ENCODE results near the gene GARIN3. TPM values are rescaled to one million over a fixed set of nuclear protein-coding genes. Genes with fewer than 3 reads are reported as not detected.

Gene GARIN3
- polyA plus RNA-seq, 4 donors: not detected

DNA sequence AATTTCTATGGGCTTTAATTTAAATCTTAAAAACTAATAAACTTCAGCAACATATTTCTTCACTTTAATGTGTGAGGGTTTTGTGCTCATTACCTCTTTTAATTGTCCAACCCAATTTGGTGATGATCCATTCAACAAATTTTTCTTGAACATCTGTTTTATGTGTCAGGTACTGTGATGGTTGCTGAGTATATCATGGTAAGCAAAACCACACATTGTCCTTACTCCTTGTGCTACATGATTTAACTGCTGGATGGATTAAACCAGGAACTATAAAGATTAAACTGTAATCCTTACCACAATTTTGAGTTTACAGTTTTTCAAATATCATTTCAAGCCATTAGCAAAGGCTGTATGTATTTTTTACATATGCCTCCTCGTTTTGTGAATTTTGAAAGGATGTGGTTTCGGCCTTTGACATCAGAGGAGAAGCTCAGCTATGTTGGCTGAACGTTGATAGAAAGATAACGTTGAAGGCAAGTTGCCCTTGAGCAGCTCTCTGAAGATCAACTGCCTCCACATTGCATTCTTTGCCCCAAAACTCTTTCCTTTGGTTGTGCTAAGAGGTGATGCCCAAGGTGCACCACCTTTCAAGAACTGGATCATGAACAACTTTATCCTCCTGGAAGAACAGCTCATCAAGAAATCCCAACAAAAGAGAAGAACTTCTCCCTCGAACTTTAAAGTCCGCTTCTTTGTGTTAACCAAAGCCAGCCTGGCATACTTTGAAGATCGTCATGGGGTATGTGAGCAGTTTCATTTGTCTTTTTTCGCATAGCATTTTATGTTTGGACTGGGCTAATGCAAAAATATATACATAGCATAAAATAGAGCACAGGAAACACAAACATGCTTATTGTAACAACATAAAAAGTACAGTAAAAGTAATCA lies 14.6 kb upstream of the GARIN3 start, which contains the start of gene ITK:
ITK (plus strand) TSS at position 467 of the 891 bp plus-strand sequence; CDS start at position 605, 138 bp downstream.
- H3K27ac ChIP-seq (ENCODE audit: low read depth in 1 of 3, low read length in 2 of 3): peak within 1 kb of the TSS in 2 of 3 donors; percentile 68 to 79

GRCh38 chr5:157178966-157179365 lies 12.9 kb upstream of the GARIN3 start:
- Histone ChIP-seq H3K4me3 (ENCODE audit: low read depth in 1 of 3, low read length in 3 of 3) (no peak overlapping the region), H3K27me3 (ENCODE audit: control insufficient read depth in 3 of 3, insufficient read depth in 3 of 3, low read length in 3 of 3) (no peaks in the 10 kb centered on the region), H3K27ac (ENCODE audit: low read depth in 1 of 3, low read length in 2 of 3) (peak overlapping the region in 1 of 3 donors; percentile 68), H3K4me1 (ENCODE audit: control insufficient read depth in 3 of 3, insufficient read depth in 2 of 3, low read depth in 1 of 3, low read length in 2 of 3) (no peaks in the 10 kb centered on the region), H3K36me3 (ENCODE audit: control insufficient read depth in 3 of 3, insufficient read depth in 2 of 3, low read depth in 1 of 3, low read length in 3 of 3) (no peaks in the 10 kb centered on the region), H3K9me3 (ENCODE audit: control insufficient read depth in 2 of 2, insufficient read depth in 1 of 2, low read depth in 1 of 2, low read length in 1 of 2) (no peaks in the 10 kb centered on the region)
- WGBS, 3 donors: 55 to 81% (median 66%) methylated on average over 3 of the region's 3 CpGs
- DNase-seq (no peak), FAIRE-seq (no peak)

More for the DNA sequence above, 14.6 kb upstream of the GARIN3 start, which contains the start of gene ITK:
- H3K9me3 ChIP-seq (ENCODE audit: control insufficient read depth in 2 of 2, insufficient read depth in 1 of 2, low read depth in 1 of 2, low read length in 1 of 2): no peaks in the 10 kb centered on the region
- WGBS, 3 donors: 56 to 73% (median 62%) methylated on average over 8 of the region's 8 CpGs
- FAIRE-seq (no peak), DNase-seq (peak in 1 of 2 donors; percentile 56)
- no peaks in the 10 kb centered on the region for H3K4me1 ChIP-seq (ENCODE audit: control insufficient read depth in 3 of 3, insufficient read depth in 2 of 3, low read depth in 1 of 3, low read length in 2 of 3)
- peak within 1 kb of the TSS in 2 of 3 donors; percentile 42 to 49 for H3K4me3 ChIP-seq (ENCODE audit: low read depth in 1 of 3, low read length in 3 of 3)
- H3K27me3 ChIP-seq (ENCODE audit: control insufficient read depth in 3 of 3, insufficient read depth in 3 of 3, low read length in 3 of 3): peaks cover 0 to 2% (median 0%) of the 10 kb centered on the region in 3 donors
- H3K36me3 ChIP-seq (ENCODE audit: control insufficient read depth in 3 of 3, insufficient read depth in 2 of 3, low read depth in 1 of 3, low read length in 3 of 3): no peaks in the 10 kb centered on the region

DNA sequence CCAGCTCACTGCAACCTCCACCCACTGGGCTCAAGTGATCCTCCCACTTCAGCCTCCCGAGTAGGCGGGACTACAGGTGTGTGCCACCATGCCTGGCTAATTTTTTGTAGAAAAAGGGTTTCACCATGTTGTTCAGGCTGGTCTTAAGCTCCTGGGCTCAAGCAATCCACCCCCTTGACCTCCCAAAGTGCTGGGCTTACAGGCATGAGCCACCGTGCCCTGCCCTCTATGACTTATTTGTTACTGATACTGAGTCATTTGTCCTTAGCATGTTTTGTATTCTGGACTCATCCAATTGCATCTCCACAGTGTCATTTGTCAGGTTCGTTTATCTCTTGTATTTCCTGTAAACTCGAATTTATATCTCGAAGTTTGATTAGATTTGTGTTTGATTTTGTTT lies 11.9 kb upstream of the GARIN3 start:
- Histone ChIP-seq H3K36me3 (ENCODE audit: control insufficient read depth in 3 of 3, insufficient read depth in 2 of 3, low read depth in 1 of 3, low read length in 3 of 3) (no peaks in the 10 kb centered on the region), H3K27ac (ENCODE audit: low read depth in 1 of 3, low read length in 2 of 3) (peak overlapping the region in 1 of 3 donors; percentile 54)

DNA sequence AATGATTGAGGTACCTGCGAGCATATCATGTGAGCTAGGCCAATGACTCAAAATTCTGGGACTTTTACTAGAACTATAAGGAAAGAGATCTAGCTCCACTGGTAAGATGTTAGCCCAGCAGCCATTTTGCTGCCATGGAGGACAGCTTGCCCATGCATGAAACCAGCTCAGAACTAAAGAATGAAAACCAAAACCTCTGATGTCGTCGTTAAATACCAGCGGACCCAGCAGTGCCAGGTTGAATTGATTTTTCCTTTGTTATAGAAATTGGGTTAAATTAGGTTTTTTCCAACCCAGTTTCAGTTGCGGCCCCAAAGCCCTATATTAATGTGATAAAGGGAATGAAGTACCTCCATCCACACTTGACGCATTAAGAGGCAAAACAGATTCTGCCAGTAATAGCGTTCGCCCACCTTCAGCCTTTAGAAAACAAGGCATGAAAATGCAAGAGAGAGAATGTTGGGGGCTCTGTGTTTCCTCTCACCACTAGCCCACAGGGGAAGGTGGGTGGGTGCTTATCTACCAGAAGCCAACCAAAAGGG lies 9.1 kb upstream of the GARIN3 start:
- Histone ChIP-seq H3K4me3 (ENCODE audit: low read depth in 1 of 3, low read length in 3 of 3) (no peak overlapping the region), H3K27me3 (ENCODE audit: control insufficient read depth in 3 of 3, insufficient read depth in 3 of 3, low read length in 3 of 3) (no peaks in the 10 kb centered on the region), H3K9me3 (ENCODE audit: control insufficient read depth in 2 of 2, insufficient read depth in 1 of 2, low read depth in 1 of 2, low read length in 1 of 2) (peaks cover 0 to 3% of the 10 kb centered on the region in 2 donors), H3K4me1 (ENCODE audit: control insufficient read depth in 3 of 3, insufficient read depth in 2 of 3, low read depth in 1 of 3, low read length in 2 of 3) (peaks cover 0 to 2% (median 0%) of the 10 kb centered on the region in 3 donors), H3K27ac (ENCODE audit: low read depth in 1 of 3, low read length in 2 of 3) (no peak overlapping the region), H3K36me3 (ENCODE audit: control insufficient read depth in 3 of 3, insufficient read depth in 2 of 3, low read depth in 1 of 3, low read length in 3 of 3) (no peaks in the 10 kb centered on the region)
- DNase-seq (no peak), FAIRE-seq (no peak)
- 85 to 89% (median 87%) methylated on average over 8 of the region's 8 CpGs for WGBS, 3 donors

More for the DNA sequence above, 11.9 kb upstream of the GARIN3 start:
- Histone ChIP-seq H3K9me3 (ENCODE audit: control insufficient read depth in 2 of 2, insufficient read depth in 1 of 2, low read depth in 1 of 2, low read length in 1 of 2) (no peaks in the 10 kb centered on the region), H3K4me3 (ENCODE audit: low read depth in 1 of 3, low read length in 3 of 3) (no peak overlapping the region), H3K4me1 (ENCODE audit: control insufficient read depth in 3 of 3, insufficient read depth in 2 of 3, low read depth in 1 of 3, low read length in 2 of 3) (no peaks in the 10 kb centered on the region), H3K27me3 (ENCODE audit: control insufficient read depth in 3 of 3, insufficient read depth in 3 of 3, low read length in 3 of 3) (no peaks in the 10 kb centered on the region)
- FAIRE-seq (no peak), DNase-seq (no peak)
- 38 to 56% (median 48%) methylated on average over 6 of the region's 6 CpGs for WGBS, 3 donors

GRCh38 chr5:157172403-157172802 lies 6.3 kb upstream of the GARIN3 start:
- 59 to 61% (median 59%) methylated on average over 2 of the region's 2 CpGs for WGBS, 3 donors
- FAIRE-seq (no peak), DNase-seq (peak in 1 of 2 donors; percentile 20)

DNA sequence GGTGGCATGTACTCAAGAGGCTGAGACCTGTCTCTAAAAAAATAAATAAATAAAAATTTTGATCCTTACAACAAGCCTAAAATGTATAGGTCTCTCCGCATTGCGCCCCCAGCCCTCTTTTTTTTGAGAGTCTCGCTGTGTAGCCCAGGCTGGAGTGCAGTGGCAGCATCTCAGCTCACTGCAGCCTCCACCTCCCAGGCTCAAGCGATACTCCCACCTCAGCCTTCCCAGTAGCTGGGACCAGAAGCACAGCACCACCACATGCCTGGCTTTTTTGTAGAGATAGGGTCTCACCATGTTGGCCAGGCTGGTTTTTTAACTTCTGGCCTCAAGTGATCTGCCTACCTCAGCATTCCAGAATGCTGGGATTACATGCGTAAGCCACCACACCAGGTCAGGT lies 2.2 kb upstream of the GARIN3 start:
- Histone ChIP-seq H3K9me3 (ENCODE audit: control insufficient read depth in 2 of 2, insufficient read depth in 1 of 2, low read depth in 1 of 2, low read length in 1 of 2) (peaks cover 0 to 3% of the 10 kb centered on the region in 2 donors), H3K4me3 (ENCODE audit: low read depth in 1 of 3, low read length in 3 of 3) (no peak overlapping the region), H3K36me3 (ENCODE audit: control insufficient read depth in 3 of 3, insufficient read depth in 2 of 3, low read depth in 1 of 3, low read length in 3 of 3) (no peaks in the 10 kb centered on the region), H3K27me3 (ENCODE audit: control insufficient read depth in 3 of 3, insufficient read depth in 3 of 3, low read length in 3 of 3) (peaks cover 0 to 3% (median 0%) of the 10 kb centered on the region in 3 donors), H3K27ac (ENCODE audit: low read depth in 1 of 3, low read length in 2 of 3) (no peak overlapping the region), H3K4me1 (ENCODE audit: control insufficient read depth in 3 of 3, insufficient read depth in 2 of 3, low read depth in 1 of 3, low read length in 2 of 3) (peaks cover 0 to 2% (median 0%) of the 10 kb centered on the region in 3 donors)
- no peak for DNase-seq
- WGBS, 3 donors: 96 to 99% (median 98%) methylated on average over 5 of the region's 5 CpGs
- no peak for FAIRE-seq

More at GRCh38 chr5:157172403-157172802, 6.3 kb upstream of the GARIN3 start:
- H3K36me3 ChIP-seq (ENCODE audit: control insufficient read depth in 3 of 3, insufficient read depth in 2 of 3, low read depth in 1 of 3, low read length in 3 of 3): no peaks in the 10 kb centered on the region
- no peak overlapping the region for H3K4me3 ChIP-seq (ENCODE audit: low read depth in 1 of 3, low read length in 3 of 3)
- no peaks in the 10 kb centered on the region for H3K27me3 ChIP-seq (ENCODE audit: control insufficient read depth in 3 of 3, insufficient read depth in 3 of 3, low read length in 3 of 3)
- peaks cover 0 to 2% (median 0%) of the 10 kb centered on the region in 3 donors for H3K4me1 ChIP-seq (ENCODE audit: control insufficient read depth in 3 of 3, insufficient read depth in 2 of 3, low read depth in 1 of 3, low read length in 2 of 3)
- H3K27ac ChIP-seq (ENCODE audit: low read depth in 1 of 3, low read length in 2 of 3): no peak overlapping the region
- peaks cover 0 to 3% of the 10 kb centered on the region in 2 donors for H3K9me3 ChIP-seq (ENCODE audit: control insufficient read depth in 2 of 2, insufficient read depth in 1 of 2, low read depth in 1 of 2, low read length in 1 of 2)

- Histone ChIP-seq H3K27me3 (ENCODE audit: control insufficient read depth in 3 of 3, insufficient read depth in 3 of 3, low read length in 3 of 3) (peaks cover 0 to 3% (median 0%) of the 10 kb centered on the region in 3 donors), H3K27ac (ENCODE audit: low read depth in 1 of 3, low read length in 2 of 3) (no peak overlapping the region), H3K4me3 (ENCODE audit: low read depth in 1 of 3, low read length in 3 of 3) (no peak overlapping the region), H3K9me3 (ENCODE audit: control insufficient read depth in 2 of 2, insufficient read depth in 1 of 2, low read depth in 1 of 2, low read length in 1 of 2) (peaks cover 0 to 3% of the 10 kb centered on the region in 2 donors), H3K4me1 (ENCODE audit: control insufficient read depth in 3 of 3, insufficient read depth in 2 of 3, low read depth in 1 of 3, low read length in 2 of 3) (no peaks in the 10 kb centered on the region), H3K36me3 (ENCODE audit: control insufficient read depth in 3 of 3, insufficient read depth in 2 of 3, low read depth in 1 of 3, low read length in 3 of 3) (no peaks in the 10 kb centered on the region)
- 57 to 70% (median 60%) methylated on average over 4 of the region's 4 CpGs for WGBS, 3 donors
- DNase-seq: no peak
- FAIRE-seq: no peak
Measured at GRCh38 chr5:157167214-157167621, 1.2 kb upstream of the GARIN3 start.

DNA sequence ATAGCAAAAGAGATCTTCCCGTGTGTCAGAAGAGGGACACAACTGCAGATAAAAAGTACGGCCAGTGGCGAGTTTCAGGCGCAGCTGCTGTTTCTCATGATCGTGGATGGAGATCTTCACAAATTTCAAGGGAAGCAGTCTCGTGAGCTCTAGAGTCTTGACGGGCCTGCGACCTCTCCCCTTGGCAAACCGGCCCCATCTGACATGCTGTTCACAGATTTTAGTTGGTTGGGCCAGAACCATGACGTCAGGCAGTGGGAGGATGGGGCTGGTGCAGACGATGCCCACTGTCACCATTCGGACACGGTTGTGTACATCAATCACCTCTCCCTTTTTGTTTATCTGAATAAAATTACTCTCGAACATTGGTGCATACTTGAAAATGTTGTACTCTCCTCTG lies 396 bp downstream of the GARIN3 start:
- FAIRE-seq (no peak), DNase-seq (no peak)
- H3K4me1 ChIP-seq (ENCODE audit: control insufficient read depth in 3 of 3, insufficient read depth in 2 of 3, low read depth in 1 of 3, low read length in 2 of 3): no peaks in the 10 kb centered on the region
- 90 to 92% (median 90%) methylated on average over 14 of the region's 14 CpGs for WGBS, 3 donors
- H3K4me3 ChIP-seq (ENCODE audit: low read depth in 1 of 3, low read length in 3 of 3): no peak overlapping the region
- H3K9me3 ChIP-seq (ENCODE audit: control insufficient read depth in 2 of 2, insufficient read depth in 1 of 2, low read depth in 1 of 2, low read length in 1 of 2): peaks cover 0 to 2% of the 10 kb centered on the region in 2 donors
- H3K27ac ChIP-seq (ENCODE audit: low read depth in 1 of 3, low read length in 2 of 3): no peak overlapping the region
- peaks cover 0 to 3% (median 0%) of the 10 kb centered on the region in 3 donors for H3K27me3 ChIP-seq (ENCODE audit: control insufficient read depth in 3 of 3, insufficient read depth in 3 of 3, low read length in 3 of 3)
- H3K36me3 ChIP-seq (ENCODE audit: control insufficient read depth in 3 of 3, insufficient read depth in 2 of 3, low read depth in 1 of 3, low read length in 3 of 3): no peaks in the 10 kb centered on the region

All from small intestine (tissue), 7 donors.